GM19463 (cell line): Measurements from ENCODE around the gene SPRR2A.
"Not testable (repeated sequence)": the region's sequence is repeated elsewhere in the genome, so short reads cannot be mapped to it uniquely, and the experiment has no call there.

Source experiments
- ATAC-seq: cut with Tn5 transposase; IDR thresholded peaks from one replicate; pipeline ENCODE4 v1.9.1; 2021; ENCODE audit warnings: mild to moderate bottlenecking, moderate library complexity; ENCODE audit not compliant: unreplicated experiment

SPRR2A gene

DNA sequence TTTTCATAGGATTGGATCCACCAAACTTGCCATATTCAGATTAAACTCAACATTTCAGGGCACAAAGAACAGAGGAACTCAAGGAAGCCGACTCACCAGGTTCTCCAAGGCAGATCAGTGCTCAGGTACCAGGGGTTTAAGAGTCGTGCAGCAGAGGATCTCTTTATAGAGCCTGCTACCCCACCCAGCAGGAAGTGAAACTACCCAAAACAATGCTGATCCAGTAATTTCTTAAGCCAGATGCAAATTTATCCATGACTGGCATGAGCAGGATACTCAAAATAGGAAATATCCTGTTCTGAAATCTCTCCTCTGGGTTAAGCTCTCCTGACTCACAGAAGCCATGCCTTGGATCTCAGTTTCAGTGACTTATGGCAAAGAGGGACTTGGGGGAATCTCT, at the start of gene SPRR2A:
Gene SPRR2A, minus strand, starts transcription at position 138 of the 400 bp plus-strand sequence. CDS start 777 bp downstream, outside the sequence.
- ATAC-seq: no peak

DNA sequence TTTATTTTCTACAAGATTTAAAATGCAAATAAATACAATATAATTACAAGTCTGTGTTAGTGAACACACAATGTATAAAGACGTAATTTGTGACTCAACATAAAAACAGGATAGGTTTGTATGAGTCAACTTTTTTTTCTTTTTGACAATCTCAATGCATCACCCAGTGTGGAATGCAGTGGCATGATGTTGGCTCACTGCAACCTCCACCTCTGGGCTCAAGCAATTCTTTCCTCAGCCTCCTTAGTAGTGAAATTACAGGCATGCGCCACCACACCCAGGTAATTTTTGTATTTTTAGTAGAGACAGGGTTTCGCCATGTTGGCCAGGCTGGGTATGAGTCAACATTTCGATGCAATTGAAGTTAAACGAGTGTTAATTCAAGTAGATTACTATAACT, 42.9 kb upstream of the SPRR2A start:
- ATAC-seq: no peak

DNA sequence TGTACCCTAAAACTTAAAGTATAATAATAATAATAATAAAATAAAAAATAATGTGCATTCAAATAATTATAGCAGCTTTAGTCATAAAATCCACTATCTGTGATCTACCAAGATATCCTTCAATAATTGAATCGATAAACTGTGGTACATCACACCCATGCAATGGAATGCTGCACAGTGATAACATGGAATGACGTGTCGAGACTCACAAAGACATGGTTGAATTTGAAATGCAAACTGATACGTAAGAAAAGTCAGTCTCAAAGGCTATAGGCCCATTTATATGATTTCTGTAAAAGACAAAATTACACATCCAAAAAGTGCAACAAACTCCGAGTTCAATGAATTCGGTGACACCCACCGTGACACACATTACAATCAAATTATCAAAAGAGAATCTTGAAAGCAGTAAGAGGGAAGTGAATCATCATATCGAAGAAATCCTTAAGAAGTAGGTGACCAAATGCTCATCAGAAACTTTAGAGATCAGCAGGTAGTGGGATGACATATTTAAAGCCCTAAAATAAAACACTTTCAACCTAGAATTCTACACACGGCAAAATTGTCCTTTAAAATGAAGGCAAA, 42.2 kb upstream of the SPRR2A start:
- no peak for ATAC-seq

DNA sequence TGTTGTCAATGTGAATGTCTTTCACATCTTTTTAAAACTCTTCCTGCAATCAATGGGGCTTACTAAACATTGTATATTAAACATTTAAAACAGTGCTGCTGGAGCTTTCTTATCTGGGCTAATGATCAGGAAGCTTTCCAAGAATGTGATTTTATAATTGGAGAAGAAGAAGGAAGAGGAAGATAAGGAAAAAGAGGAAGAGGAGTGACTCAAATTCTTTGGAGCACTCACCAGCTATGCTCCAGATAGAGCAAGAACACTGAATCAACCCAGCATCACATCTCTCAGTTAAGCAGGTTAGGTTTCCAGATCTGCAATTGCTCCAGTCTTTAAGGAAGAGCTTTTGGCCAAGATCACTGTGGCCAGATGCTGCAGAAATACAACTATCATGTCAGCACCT, 38.5 kb upstream of the SPRR2A start:
- no peak for ATAC-seq

DNA sequence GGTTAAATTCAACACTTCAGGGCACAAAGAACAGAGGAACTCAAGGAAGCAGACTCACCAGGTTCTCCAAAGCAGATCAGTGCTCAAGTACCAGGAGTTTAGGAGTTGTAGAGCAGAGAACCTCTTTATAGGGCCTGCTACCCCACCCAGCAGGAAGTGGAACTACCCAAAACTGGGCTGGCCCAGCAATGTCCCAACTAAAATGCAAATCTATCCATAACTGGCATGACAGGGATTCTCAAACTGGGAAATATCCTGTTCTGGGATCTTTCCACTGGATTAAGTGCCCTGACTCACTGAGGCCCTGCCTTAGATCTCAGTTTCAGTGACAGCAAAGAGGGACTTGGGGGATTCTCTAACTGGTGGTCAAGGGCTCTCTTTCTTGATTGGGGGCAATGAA, 37.1 kb upstream of the SPRR2A start, which contains the start of gene SPRR2E:
Gene SPRR2E, minus strand, starts transcription at position 101 of the 400 bp plus-strand sequence. CDS start 775 bp downstream, outside the sequence.
- ATAC-seq: no peak

DNA sequence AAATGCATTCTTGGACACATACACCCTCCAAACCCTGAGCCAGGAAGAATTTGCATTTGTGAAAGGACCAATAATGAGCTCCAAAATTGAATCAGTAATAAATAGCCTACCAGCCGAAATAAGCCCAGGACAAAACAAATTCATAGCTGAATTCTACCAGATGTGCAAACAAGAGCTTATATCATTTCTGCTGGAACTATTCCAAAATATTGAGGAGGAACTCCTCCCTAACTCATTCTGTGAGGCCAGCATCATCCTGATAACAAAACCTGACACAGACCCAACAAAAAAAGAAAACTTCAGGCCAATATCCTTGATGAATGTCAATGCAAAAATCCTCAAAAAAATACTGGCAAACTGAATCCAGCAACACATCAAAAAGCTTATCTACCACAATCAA, 30.3 kb upstream of the SPRR2A start:
- no peak for ATAC-seq

DNA sequence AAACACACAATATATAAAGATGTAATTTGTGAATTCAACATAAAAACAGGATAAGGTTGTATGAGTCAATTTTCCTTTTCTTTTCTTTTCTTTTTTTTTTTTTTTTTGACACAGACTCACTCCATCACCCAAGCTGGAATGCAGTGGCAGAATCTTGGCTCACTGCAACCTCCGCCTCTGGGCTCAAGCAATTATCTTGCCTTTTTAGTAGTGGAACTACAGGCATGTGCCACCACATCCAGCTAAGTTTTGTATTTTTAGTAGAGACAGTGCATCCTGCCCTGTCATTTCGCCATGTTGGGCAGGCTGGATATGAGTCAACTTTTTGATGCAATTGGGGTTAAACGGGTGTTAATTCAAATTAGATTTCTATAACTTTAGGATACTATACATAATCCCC, 24.4 kb upstream of the SPRR2A start:
- ATAC-seq: no peak

DNA sequence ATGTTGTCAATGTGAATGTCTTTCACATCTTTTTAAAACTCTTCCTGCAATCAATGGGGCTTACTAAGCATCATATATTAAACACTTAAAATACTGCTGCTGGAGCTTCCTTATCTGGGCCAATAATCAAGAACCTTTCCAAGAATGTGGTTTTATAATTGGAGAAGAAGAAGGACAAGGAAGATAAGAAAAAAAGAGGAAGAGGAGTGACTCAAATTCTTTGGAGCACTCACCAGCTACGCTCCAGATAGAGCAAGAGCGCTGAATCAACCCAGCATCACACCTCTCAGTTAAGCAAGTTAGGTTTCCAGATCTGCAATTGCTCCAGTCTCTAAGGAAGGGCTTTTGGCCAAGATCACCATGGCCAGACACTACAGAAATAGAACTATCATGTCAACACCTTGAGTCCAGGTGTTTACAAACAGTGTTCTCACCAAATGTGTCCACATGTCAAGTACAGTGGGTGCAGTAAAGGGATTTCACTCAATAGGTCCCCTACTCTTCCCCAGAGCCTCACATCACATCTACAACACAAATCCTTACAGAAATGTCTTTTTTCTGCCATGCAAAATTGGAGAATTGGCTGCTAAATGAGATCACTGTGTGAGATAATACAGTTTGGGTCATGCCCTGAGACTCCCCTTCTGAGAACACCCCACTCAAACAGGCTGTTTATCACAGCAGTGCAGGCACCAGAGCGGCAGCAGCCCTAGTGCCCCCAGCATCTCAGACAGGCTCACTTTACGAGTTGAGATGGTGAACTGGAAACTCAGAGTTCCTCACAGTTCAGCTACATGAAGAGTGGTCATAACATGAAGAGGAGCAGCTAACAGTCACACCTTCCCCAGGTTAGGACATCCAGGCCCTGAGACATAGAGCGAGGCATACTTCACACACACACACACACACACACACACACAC, 15.8 kb upstream of the SPRR2A start:
- no peak for ATAC-seq

DNA sequence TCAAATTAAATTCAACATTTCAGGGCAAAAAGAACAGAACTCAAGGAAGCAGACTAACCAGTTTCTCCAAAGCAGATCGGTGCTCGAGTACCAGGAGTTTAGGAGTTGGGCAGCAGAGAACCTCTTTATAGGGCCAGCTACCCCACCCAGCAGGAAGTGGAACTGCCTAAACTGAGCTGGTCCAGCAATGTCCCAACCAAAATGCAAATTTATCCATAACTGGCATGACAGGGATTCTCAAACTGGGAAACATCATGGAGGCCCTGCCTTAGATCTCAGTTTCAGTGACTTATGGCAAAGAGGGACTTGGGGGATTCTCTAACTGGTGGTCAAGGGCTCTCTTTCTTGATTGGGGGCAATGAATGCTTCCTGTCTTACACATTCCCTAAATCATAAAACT, 14.2 kb upstream of the SPRR2A start, which contains the start of gene SPRR2B:
Gene SPRR2B, minus strand, starts transcription at position 101 of the 400 bp plus-strand sequence. CDS start 772 bp downstream, outside the sequence.
- no peak for ATAC-seq

DNA sequence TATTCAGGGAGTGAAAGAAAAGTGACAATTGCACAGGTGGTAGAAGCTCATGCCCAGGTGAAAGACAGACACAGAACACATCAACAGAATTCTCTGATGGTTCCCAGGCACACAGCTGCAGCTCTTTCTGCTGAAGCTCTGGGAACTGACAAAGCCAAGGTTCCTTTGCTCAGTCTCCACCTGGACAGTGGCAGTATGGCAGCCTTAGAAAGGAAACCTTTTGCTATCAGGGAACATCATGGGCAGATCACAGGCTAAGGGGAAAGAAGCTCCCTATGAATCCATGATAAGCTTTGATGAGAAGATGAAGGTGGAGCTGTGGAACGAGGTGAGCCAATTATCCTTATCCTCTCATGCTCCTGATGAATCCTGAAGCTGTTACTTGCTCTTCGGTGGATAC, 12.9 kb upstream of the SPRR2A start:
- no peak for ATAC-seq

DNA sequence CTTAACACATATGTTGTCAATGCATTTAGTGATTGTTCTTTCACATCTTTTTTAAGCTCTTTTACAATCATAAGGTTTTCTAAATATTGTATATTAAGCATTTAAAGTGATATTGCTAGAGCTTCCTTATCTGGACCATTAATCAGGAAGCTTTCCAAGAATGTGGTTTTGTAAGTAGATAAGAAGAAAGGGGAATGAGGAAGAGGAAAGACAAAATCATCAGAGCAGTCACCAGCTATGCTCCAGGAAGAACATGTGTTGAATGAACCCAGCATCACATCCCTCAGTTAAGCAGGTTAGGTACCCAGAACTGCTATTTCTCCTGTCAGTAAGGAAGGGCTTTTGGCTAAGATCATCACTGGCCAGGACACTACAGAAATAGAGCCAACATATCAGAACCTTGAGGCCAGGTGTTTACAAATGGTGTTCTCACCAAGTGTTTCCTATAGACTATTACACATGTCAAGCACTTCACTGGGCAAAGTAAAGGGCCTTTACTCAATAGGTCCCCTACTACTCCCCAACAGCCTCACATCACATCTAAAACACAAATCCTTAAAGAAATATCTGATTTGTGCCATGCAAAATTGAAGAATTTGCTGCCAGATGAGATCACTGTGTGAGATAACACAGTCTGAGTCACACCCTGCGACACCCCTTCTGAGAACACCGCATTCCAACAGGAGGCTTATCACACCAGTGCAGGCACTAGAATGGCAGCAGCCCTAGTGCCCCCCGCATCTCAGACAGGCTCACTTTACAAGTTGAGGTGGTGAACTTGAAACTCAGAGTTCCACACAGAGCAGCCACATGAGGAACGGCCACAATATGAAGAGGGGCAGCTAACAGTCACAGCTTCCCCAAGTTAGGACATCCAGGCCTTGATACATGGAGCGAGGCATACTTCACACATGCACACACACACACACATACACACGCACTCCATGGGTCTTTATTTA, 1.8 kb upstream of the SPRR2A start:
- ATAC-seq: no peak

DNA sequence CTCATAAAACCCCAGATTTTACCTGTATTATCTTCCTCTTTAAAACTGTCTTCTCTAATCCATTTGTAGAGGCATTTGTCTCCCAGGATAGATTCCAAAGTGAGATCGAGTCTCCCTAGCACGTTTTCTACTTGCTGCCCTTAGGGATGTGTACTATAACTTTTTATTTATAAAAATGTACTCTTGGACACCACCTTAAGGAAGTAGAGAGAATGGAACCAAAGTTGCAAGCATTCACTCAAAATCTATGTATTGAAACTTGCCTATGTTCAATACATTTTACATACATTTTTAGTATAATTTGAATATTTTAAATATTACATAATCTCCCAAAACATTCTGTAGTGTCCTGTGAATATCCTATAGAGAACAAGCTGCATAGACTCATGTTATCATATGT, 842 bp upstream of the SPRR2A start:
- ATAC-seq: no peak

DNA sequence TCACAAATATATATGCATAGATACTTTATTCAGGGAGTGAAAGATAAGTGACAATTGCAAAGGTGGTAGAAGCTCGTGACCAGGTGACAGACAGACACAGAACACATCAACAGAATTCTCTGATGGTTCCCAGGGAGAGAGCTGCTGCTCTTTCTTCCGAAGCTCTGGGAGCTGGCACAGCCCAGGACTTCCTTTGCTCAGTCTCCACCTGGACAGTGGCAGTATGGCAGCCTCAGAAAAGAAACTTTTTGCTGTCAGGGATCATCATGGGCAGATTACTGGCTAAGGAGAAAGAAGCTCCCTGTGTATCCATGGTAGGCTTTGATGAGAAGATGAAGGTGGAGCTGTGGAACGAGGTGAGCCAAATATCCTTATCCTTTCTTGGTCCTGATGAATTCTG, 1.2 kb downstream of the SPRR2A start:
- ATAC-seq: not testable (repeated sequence)

DNA sequence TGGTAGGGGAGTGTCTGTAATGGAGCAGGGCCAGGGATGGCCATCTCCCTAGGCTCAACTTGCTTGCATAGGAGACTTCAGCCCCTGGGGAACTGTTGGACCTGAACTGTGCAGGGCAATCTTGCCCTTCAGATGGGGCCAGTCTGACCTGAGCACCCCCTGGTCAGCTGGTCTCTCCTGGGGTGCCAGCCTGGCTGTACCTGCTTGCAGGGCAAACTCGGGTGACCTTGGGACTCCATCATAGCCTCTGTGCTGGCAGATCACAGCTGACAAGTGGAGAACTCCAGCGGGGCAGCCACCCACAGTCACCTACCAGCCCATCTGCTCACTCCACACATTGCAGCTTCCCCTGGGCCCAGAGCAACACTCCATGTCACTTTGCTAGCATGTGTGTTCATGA, 8.1 kb downstream of the SPRR2A start:
- no peak for ATAC-seq

DNA sequence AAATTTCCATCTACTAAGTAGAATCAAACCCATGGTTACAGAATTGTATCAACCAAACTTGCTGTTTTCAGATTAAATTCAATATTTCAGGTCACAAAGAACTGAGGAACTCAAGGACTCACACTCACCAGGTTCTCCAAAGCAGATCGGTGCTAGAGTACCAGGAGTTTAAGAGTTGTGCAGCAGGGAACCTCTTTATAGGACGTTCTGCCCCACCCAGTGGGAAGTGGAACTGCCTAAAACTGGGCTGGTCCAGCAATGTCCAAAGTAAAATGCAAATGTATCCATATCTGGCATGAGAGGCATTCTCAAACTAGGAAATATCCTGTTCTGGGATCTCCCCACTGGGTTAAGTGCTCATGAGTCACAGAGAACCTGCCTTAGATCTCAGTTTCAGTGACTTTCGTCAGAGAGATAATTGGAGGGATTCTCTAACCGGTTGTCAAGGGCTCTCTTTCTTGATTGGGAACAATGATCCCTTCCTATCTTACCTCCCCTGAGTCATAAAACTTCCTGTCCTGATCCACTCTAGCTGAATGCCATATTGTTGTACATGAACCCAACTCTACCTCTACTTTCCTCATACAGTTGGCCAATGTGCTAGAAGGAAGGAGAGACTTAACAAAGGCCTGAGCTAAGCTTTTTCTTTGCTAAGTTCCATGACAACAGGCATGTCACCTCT, 16.2 kb downstream of the SPRR2A start, which contains the start of gene SPRR2D:
Gene SPRR2D, minus strand, starts transcription at position 171 of the 682 bp plus-strand sequence. CDS start 774 bp downstream, outside the sequence.
- ATAC-seq: no peak

DNA sequence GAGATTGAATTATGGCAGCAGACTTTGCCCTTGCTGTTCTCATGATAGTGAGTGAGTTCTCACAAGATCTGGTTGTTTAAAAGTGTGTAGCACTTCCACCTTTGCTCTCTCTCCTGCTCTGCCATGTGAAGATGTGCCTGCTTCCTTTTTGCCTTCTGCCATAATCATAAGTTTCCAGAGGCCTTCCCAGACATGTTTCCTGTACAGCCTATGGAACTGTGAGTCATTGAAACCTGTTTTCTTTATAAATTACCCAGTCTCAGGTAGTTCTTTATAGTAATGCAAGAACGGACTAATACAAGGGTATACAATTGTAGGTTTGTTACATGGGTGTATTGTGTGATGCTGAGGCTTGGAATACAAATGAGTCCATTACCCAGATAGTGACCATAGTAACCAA, 22.1 kb downstream of the SPRR2A start:
- ATAC-seq: no peak

DNA sequence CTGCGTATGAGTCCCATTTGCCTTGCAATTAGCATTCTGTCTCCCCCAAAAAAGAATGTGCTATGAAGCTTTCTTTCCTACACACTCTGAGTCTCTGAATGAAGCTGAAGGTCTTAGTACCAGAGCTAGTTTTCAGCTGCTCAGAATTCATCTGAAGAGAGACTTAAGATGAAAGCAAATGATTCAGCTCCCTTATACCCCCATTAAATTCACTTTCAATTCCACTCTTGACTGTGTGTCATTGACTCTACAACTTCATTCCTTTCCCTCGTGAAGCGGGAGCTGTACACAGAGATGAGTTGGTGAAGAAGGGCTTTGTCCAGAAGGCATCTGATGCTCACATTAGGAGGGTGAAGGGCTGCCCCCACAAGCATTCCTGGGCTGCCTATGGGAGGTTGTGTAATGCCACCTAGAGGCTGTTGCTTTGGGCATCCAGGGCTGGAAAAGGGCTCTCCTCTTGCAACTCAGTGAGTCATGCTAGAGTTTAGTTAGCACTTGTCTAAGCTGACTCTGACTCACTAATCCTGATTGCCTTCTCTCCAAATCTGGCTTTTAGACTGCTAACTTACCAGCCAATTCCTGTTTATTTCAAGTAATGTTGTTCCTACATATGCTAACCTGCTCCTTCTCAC, 24.5 kb downstream of the SPRR2A start:
- ATAC-seq: no peak

DNA sequence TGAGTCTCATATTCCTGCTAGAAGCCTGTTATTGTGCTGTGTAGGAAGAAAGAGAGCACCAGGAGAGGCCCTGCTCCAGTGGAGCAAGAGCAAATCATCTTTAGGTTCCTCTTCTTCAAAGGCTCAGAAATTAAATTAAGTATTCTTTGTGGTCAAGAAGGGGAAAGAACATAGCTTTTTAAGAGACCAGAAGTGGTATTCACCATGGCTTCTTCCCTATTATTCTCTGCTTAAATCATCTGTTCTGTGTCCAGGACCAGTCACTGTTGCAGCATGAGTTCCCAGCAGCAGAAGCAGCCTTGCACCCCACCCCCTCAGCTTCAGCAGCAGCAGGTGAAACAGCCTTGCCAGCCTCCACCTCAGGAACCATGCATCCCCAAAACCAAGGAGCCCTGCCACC, 25.2 kb downstream of the SPRR2A start:
- no peak for ATAC-seq

DNA sequence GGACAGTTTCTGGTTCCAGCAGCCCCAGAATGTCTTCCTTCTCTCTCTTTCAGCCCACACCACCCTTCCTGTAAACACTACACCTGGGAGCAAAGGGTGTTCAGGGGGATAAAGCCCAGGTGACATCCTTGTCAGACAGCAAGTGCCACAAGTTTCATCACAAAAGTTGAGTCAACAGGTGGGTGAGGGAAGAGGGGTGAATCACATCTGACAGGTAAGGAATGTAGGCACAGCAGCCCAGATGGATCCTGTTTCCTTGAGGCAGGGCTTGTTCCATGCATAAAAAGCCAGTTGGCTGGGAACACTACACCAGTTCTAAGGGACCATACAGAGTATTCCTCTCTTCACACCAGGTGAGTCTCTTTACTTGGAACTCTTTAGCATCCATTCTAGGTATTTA, 26.4 kb downstream of the SPRR2A start, which contains the start of gene SPRR1B:
Gene SPRR1B, plus strand, starts transcription at position 309 of the 400 bp plus-strand sequence. CDS start 1,143 bp downstream, outside the sequence.
- ATAC-seq: no peak

DNA sequence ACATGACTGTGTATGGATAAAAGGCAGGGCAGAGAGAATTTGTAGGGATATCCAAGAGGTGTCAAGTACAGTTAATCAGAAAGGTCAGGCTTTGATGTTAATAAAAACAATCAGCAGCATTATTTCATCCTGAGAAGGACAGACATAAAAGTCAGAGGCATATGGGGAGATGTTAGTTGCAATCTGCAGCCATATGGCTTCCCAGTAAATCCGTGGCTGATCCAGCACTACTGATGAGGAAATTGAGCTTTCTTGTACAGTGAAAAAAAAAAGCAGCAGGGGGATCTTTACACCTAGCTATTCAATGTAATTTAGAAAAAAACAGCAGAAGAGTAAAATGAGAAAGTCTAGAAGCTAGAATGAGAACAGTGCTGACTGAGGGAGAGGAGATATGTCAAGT, 28.5 kb downstream of the SPRR2A start:
- no peak for ATAC-seq
